HG02970 (cell line): Measurements from ENCODE around the gene RASGRP1.

Experiments
- ATAC-seq: cut with Tn5 transposase; IDR thresholded peaks from one replicate; pipeline ENCODE4 v1.9.1; 2021; ENCODE audit warnings: mild to moderate bottlenecking, moderate library complexity, moderate number of reproducible peaks; ENCODE audit not compliant: unreplicated experiment, low FRiP score

The RASGRP1 gene

GRCh38 chr15:38539008-38539343 lies 25.6 kb downstream of the RASGRP1 start:
- no peak for ATAC-seq

- ATAC-seq = no peak
Measured at GRCh38 chr15:38538328-38539007, 26.1 kb downstream of the RASGRP1 start.

- ATAC-seq = no peak
Measured at GRCh38 chr15:38536201-38536676, 28.4 kb downstream of the RASGRP1 start.

- no peak for ATAC-seq
Measured at GRCh38 chr15:38535491-38536200, 29.0 kb downstream of the RASGRP1 start.

GRCh38 chr15:38534691-38535090 lies 29.9 kb downstream of the RASGRP1 start:
- ATAC-seq = no peak

- ATAC-seq = no peak
Measured at GRCh38 chr15:38533926-38534325, 30.7 kb downstream of the RASGRP1 start.

- no peak for ATAC-seq
Measured at GRCh38 chr15:38533416-38533915, 31.1 kb downstream of the RASGRP1 start.

GRCh38 chr15:38532728-38533127 lies 31.9 kb downstream of the RASGRP1 start:
- ATAC-seq = no peak

GRCh38 chr15:38531509-38531908 lies 33.1 kb downstream of the RASGRP1 start:
- ATAC-seq = no peak

GRCh38 chr15:38530113-38530512 lies 34.5 kb downstream of the RASGRP1 start:
- ATAC-seq = no peak

- ATAC-seq = no peak
Measured at GRCh38 chr15:38528294-38528693, 36.3 kb downstream of the RASGRP1 start.

GRCh38 chr15:38526158-38526557 lies 38.5 kb downstream of the RASGRP1 start:
- no peak for ATAC-seq

GRCh38 chr15:38525489-38525888 lies 39.1 kb downstream of the RASGRP1 start:
- ATAC-seq = no peak

- ATAC-seq = no peak
Measured at GRCh38 chr15:38524156-38524555, 40.5 kb downstream of the RASGRP1 start.

GRCh38 chr15:38522922-38523321 lies 41.7 kb downstream of the RASGRP1 start:
- ATAC-seq = no peak

- no peak for ATAC-seq
Measured at GRCh38 chr15:38521316-38521715, 43.3 kb downstream of the RASGRP1 start.

- ATAC-seq = no peak
Measured at GRCh38 chr15:38520035-38520434, 44.6 kb downstream of the RASGRP1 start.

- ATAC-seq = no peak
Measured at GRCh38 chr15:38518084-38518483, 46.5 kb downstream of the RASGRP1 start.

- no peak for ATAC-seq
Measured at GRCh38 chr15:38517312-38517975, 47.2 kb downstream of the RASGRP1 start.

- no peak for ATAC-seq
Measured at GRCh38 chr15:38516626-38517025, 48.0 kb downstream of the RASGRP1 start.

GRCh38 chr15:38514601-38515000 lies 50.0 kb downstream of the RASGRP1 start:
- ATAC-seq = no peak
